Epithelial cell of proximal tubule (primary cell): ENCODE measurements around the gene COPRS. TPM values are rescaled to one million over a fixed set of nuclear protein-coding genes. Genes with fewer than 3 reads are reported as not detected.

ENCODE experiments used
- DNase-seq: peaks from one replicate; pipeline ENCODE4 v3.0.0-alpha.2; 2011; ENCODE audit warnings: low read depth
- H3K4me3 ChIP-seq: 2 replicates; pipeline ENCODE4 v1.5.1; 2011; ENCODE audit warnings: low read depth, mild to moderate bottlenecking, low read length
- total RNA-seq: library from RNA; depleted of rRNA; stranded (reverse); fragments of >200 nt; gene quantifications from 2 replicates; pipeline ENCODE4 v1.2.3, GENCODE V29; 2015
- TF ChIP-seq, protein P1 (sequence below): conservative IDR thresholded peaks from 2 replicates; pipeline ENCODE4 v1.5.1; 2012; ENCODE audit warnings: low read depth, mild to moderate bottlenecking, low read length

The COPRS gene
- total RNA-seq, 1 donor from 2014 or later = 102 TPM

DNA sequence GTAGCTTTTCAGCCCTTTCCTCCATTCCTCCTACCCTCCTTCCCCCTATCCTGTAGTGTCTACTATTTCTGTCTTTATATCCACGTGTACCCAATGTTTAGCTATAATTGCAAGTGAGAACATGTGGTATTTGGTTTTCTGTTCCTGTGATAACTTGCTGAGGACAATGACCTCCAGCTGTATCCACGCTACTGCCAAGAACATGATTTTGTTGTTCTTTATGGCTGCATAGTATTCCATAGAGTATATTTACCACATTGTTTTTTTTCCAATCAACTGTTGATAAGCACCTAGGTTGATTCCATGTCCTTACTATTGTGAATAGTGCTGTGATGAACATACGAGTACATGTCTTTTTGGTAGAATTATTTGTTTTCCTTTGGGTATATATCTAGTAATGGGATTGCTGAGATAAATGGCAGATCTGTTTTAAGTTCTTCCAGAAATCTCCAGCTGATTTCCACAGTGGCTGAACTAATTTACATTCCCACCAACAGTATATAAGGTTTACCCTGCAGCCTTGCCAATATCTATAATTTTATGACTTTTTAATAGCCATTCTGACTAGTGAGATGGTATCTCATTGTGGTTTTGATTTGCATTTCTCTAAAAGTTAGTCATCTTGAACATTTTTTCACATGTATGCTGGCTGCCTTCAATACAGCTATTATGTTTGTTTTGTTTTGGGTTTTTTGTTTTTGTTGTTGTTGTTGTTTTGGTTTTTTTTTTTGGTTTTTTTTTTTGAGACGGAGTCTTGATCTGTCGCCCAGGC is 10.9 kb upstream of the COPRS start:
- TF ChIP-seq, protein P1, sequence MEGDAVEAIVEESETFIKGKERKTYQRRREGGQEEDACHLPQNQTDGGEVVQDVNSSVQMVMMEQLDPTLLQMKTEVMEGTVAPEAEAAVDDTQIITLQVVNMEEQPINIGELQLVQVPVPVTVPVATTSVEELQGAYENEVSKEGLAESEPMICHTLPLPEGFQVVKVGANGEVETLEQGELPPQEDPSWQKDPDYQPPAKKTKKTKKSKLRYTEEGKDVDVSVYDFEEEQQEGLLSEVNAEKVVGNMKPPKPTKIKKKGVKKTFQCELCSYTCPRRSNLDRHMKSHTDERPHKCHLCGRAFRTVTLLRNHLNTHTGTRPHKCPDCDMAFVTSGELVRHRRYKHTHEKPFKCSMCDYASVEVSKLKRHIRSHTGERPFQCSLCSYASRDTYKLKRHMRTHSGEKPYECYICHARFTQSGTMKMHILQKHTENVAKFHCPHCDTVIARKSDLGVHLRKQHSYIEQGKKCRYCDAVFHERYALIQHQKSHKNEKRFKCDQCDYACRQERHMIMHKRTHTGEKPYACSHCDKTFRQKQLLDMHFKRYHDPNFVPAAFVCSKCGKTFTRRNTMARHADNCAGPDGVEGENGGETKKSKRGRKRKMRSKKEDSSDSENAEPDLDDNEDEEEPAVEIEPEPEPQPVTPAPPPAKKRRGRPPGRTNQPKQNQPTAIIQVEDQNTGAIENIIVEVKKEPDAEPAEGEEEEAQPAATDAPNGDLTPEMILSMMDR = no peak
- no peak overlapping the region for H3K4me3 ChIP-seq
- DNase-seq = no peak

DNA sequence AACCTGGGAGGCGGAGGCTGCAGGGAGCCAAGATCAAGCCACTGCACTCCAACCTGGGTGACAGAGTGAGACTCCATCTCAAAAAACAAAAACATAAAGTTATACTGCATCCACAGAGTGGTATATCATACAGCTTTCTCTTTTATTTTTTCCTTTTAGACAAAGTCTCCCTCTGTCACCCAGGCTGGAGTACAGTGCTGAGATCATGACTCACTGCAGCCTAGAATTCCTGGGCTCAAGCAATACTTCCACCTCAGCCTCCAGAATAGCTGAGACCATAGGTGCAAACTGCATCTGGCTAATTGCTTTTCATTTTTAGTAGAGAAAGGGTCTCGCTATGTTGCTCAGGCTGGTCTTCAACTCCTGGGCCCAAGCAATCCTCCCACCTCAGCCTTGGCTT is 10.0 kb upstream of the COPRS start:
- no peak overlapping the region for H3K4me3 ChIP-seq
- DNase-seq = no peak
- TF ChIP-seq, protein P1 = no peak

DNA sequence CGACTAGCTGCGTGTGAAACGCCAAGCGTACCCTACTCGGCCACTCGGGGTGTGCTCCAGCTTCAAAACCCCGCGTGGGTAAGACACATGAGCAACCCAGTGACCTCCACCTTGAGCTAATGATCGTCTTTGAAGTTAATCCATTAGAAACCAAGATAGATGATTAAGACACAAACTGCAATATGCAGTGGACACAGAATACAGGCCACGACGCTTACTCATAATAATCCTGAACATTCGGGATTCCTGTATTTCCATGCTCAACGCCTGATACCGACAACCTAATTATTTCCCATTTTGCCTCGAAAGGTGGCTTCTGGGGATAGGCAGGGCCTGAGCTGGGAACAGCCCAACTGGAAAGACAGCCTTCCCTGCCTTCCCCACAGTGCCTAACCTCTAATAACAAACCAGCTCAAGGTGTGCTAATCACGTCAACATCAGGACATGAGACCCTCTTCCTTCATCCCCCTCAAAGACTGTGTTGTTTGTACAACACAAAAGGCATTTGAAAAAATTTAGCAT is 504 bp upstream of the COPRS start:
- TF ChIP-seq, protein P1 = no peak
- H3K4me3 ChIP-seq = peak overlapping the region; percentile 59
- no peak for DNase-seq

DNA sequence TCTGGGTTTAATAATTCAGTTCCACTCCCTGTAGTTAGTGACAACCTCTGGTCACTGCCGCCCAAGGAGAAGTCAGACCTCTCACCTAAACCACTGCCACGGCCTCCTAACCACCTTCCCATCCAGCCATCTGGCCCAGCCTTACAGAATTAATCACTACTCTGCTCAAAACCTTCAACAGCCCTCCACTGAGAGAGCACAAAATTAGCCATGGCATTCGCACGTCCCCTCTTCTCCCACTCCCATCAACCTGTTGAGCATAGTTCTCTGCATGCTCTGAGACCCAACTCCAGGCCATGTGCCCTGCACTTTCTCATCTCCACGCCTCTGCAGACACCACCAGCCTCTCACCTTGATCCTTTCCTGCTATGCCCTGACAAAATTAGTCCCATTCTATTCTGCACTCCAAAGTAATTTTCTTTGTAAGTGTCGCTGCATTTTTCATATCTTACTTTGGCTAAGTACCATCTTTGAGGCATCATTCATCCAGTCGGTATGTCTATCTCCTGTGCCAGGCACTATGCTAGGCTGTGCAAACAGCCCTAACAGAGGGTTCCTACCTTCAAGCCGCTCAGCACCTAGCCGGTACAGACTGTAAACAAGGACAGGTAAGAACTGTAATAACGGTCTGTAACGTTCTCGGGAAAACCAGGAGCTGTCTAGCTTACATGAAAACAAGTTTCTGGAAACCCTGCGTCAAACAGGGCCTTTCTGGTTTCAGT is 963 bp downstream of the COPRS start:
- TF ChIP-seq, protein P1 = no peak
- H3K4me3 ChIP-seq = peak overlapping the region; percentile 63
- DNase-seq = no peak

DNA sequence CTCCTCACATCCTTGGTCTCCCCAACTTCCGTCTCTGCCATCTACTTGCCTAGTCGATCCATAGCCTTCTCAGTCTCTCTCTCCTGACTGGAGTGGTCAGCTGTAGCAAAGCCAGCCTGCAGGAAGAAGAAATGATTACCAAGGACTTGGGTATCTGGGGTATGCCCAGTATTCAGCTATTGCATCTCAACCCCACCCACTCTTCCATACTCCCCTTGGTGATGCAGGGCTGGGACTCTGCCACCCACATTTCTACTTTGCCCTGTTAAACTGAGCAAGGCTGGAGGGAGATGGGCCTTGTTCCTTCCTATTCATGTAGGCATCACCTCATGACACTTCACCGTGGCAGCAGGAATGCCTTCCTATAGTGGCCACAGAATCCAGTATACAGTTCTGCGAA is 2.3 kb downstream of the COPRS start:
- H3K4me3 ChIP-seq = no peak overlapping the region
- DNase-seq = no peak
- TF ChIP-seq, protein P1 = no peak

DNA sequence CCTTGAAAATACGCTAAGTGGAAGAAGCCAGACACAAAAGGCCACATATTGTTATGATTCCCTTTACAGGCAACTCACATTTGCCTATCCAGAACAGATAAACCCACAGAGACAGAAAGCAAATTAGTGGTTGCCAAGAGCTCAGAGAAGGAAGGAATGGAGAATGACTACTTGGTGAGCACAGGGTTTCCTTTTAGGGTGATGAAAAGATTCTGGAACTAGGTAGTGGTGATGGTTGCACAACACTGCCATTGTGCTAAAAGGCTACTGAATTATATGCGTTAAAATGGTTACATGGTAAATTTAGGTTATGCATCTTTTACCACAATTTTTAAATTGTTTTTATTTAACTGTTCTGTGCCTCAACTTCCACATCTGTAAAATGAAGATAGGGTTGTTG is 4.4 kb downstream of the COPRS start:
- DNase-seq = no peak
- no peak overlapping the region for H3K4me3 ChIP-seq
- TF ChIP-seq, protein P1 = no peak
